ENCODE data around the gene TRAPPC10.

The TRAPPC10 gene

GRCh38 chr21:44021064-44021463, 9.0 kb downstream of the TRAPPC10 start:
- peaks cover 8% of the 10 kb centered on the region for H3K79me1 ChIP-seq (ENCODE audit: low read depth, low read length)
- no peak overlapping the region for H4K8ac ChIP-seq (ENCODE audit: low read depth, low read length)
- H3K4me2 ChIP-seq (ENCODE audit: insufficient read depth, low read length, poor library complexity, severe bottlenecking) = no peak overlapping the region
- no peak overlapping the region for H2AK5ac ChIP-seq (ENCODE audit: low read depth, low read length)
- H2BK12ac ChIP-seq (ENCODE audit: low read length) = no peak overlapping the region
- no CpG with 5 or more reads among the region's 1 CpG for WGBS, 2 donors (ENCODE audit: extremely low coverage in 2 of 2, insufficient read length in 2 of 2, insufficient replicate concordance in 1 of 2)
- H3K4me3 ChIP-seq (ENCODE audit: low read length in 2 of 2) = no peak overlapping the region
- no peak overlapping the region for H3K18ac ChIP-seq (ENCODE audit: low read length)
- no peak overlapping the region for H4K91ac ChIP-seq (ENCODE audit: low read depth, low read length, poor library complexity)
- peaks cover 0 to 8% of the 10 kb centered on the region in 2 donors for H3K36me3 ChIP-seq (replicated peaks in 1 of 2; ENCODE audit: control insufficient read depth in 2 of 2, insufficient read depth in 2 of 2, low read length in 2 of 2)
- no peak overlapping the region for H3K23ac ChIP-seq (ENCODE audit: low read depth, low read length, poor library complexity)
- no peak for DNase-seq (ENCODE audit: low spot score)
- H2BK120ac ChIP-seq (ENCODE audit: low read depth, low read length) = no peak overlapping the region
- H2BK15ac ChIP-seq (ENCODE audit: low read length) = no peak overlapping the region
- H3K14ac ChIP-seq (ENCODE audit: low read length) = no peak overlapping the region
- no peaks in the 10 kb centered on the region for H3K27me3 ChIP-seq (ENCODE audit: control insufficient read depth in 3 of 3, insufficient read depth in 3 of 3, low read depth in 1 of 3, low read length in 3 of 3)
- H2BK5ac ChIP-seq (ENCODE audit: low read length) = no peak overlapping the region
- H3K9ac ChIP-seq (ENCODE audit: low read depth, low read length, poor library complexity) = no peak overlapping the region
- no peaks in the 10 kb centered on the region for H3K9me3 ChIP-seq (replicated peaks in 1 of 2; ENCODE audit: control insufficient read depth in 2 of 2, insufficient read depth in 1 of 2, low read depth in 1 of 2, low read length in 2 of 2)
- no peak overlapping the region for H3K27ac ChIP-seq (replicated peaks; ENCODE audit: low read length)
- no peak overlapping the region for H3K4ac ChIP-seq (ENCODE audit: low read length)
- H2AFZ ChIP-seq (ENCODE audit: low read length) = no peak overlapping the region
- peaks cover 6 to 14% of the 10 kb centered on the region in 2 donors for H3K4me1 ChIP-seq (ENCODE audit: control insufficient read depth in 2 of 2, insufficient read depth in 1 of 2, low read depth in 1 of 2, low read length in 2 of 2)

GRCh38 chr21:44024257-44024656, 12.1 kb downstream of the TRAPPC10 start:
- Histone ChIP-seq H3K4me3 (ENCODE audit: low read length in 2 of 2) (no peak overlapping the region), H3K27me3 (ENCODE audit: control insufficient read depth in 3 of 3, insufficient read depth in 3 of 3, low read depth in 1 of 3, low read length in 3 of 3) (no peaks in the 10 kb centered on the region), H3K36me3 (replicated peaks in 1 of 2; ENCODE audit: control insufficient read depth in 2 of 2, insufficient read depth in 2 of 2, low read length in 2 of 2) (peaks cover 0 to 3% of the 10 kb centered on the region in 2 donors), H3K4me1 (ENCODE audit: control insufficient read depth in 2 of 2, insufficient read depth in 1 of 2, low read depth in 1 of 2, low read length in 2 of 2) (peaks cover 6 to 17% of the 10 kb centered on the region in 2 donors), H3K79me1 (ENCODE audit: low read depth, low read length) (peaks cover 10% of the 10 kb centered on the region), H2BK5ac (ENCODE audit: low read length) (no peak overlapping the region), H2BK15ac (ENCODE audit: low read length) (no peak overlapping the region), H2BK120ac (ENCODE audit: low read depth, low read length) (no peak overlapping the region), H3K9me3 (replicated peaks in 1 of 2; ENCODE audit: control insufficient read depth in 2 of 2, insufficient read depth in 1 of 2, low read depth in 1 of 2, low read length in 2 of 2) (peaks cover 0 to 7% of the 10 kb centered on the region in 2 donors), H3K14ac (ENCODE audit: low read length) (no peak overlapping the region), H3K23ac (ENCODE audit: low read depth, low read length, poor library complexity) (no peak overlapping the region), H3K27ac (replicated peaks; ENCODE audit: low read length) (no peak overlapping the region), H3K4me2 (ENCODE audit: insufficient read depth, low read length, poor library complexity, severe bottlenecking) (no peak overlapping the region), H3K4ac (ENCODE audit: low read length) (no peak overlapping the region), H2AK5ac (ENCODE audit: low read depth, low read length) (no peak overlapping the region), H2BK12ac (ENCODE audit: low read length) (no peak overlapping the region), H3K18ac (ENCODE audit: low read length) (no peak overlapping the region), H3K9ac (ENCODE audit: low read depth, low read length, poor library complexity) (no peak overlapping the region), H4K91ac (ENCODE audit: low read depth, low read length, poor library complexity) (no peak overlapping the region), H2AFZ (ENCODE audit: low read length) (no peak overlapping the region), H4K8ac (ENCODE audit: low read depth, low read length) (no peak overlapping the region)
- DNase-seq (ENCODE audit: low spot score) = no peak
- no CpG with 5 or more reads among the region's 1 CpG for WGBS, 2 donors (ENCODE audit: extremely low coverage in 2 of 2, insufficient read length in 2 of 2, insufficient replicate concordance in 1 of 2)

- no peak overlapping the region for H2AK5ac ChIP-seq (ENCODE audit: low read depth, low read length)
- H3K36me3 ChIP-seq (replicated peaks in 1 of 2; ENCODE audit: control insufficient read depth in 2 of 2, insufficient read depth in 2 of 2, low read length in 2 of 2) = no peaks in the 10 kb centered on the region
- H3K18ac ChIP-seq (ENCODE audit: low read length) = no peak overlapping the region
- no peak overlapping the region for H4K8ac ChIP-seq (ENCODE audit: low read depth, low read length)
- H3K4me1 ChIP-seq (ENCODE audit: control insufficient read depth in 2 of 2, insufficient read depth in 1 of 2, low read depth in 1 of 2, low read length in 2 of 2) = peaks cover 6 to 17% of the 10 kb centered on the region in 2 donors
- H3K4me3 ChIP-seq (ENCODE audit: low read length in 2 of 2) = no peak overlapping the region
- peaks cover 0 to 7% of the 10 kb centered on the region in 2 donors for H3K9me3 ChIP-seq (replicated peaks in 1 of 2; ENCODE audit: control insufficient read depth in 2 of 2, insufficient read depth in 1 of 2, low read depth in 1 of 2, low read length in 2 of 2)
- H2BK15ac ChIP-seq (ENCODE audit: low read length) = no peak overlapping the region
- H3K23ac ChIP-seq (ENCODE audit: low read depth, low read length, poor library complexity) = no peak overlapping the region
- no peak overlapping the region for H2BK120ac ChIP-seq (ENCODE audit: low read depth, low read length)
- no peak overlapping the region for H2AFZ ChIP-seq (ENCODE audit: low read length)
- H3K9ac ChIP-seq (ENCODE audit: low read depth, low read length, poor library complexity) = no peak overlapping the region
- no peak overlapping the region for H4K91ac ChIP-seq (ENCODE audit: low read depth, low read length, poor library complexity)
- H2BK5ac ChIP-seq (ENCODE audit: low read length) = no peak overlapping the region
- no peak overlapping the region for H3K27ac ChIP-seq (replicated peaks; ENCODE audit: low read length)
- no peaks in the 10 kb centered on the region for H3K27me3 ChIP-seq (ENCODE audit: control insufficient read depth in 3 of 3, insufficient read depth in 3 of 3, low read depth in 1 of 3, low read length in 3 of 3)
- no peak overlapping the region for H3K4me2 ChIP-seq (ENCODE audit: insufficient read depth, low read length, poor library complexity, severe bottlenecking)
- H2BK12ac ChIP-seq (ENCODE audit: low read length) = no peak overlapping the region
- WGBS, 2 donors (ENCODE audit: extremely low coverage in 2 of 2, insufficient read length in 2 of 2, insufficient replicate concordance in 1 of 2) = no CpG with 5 or more reads among the region's 8 CpGs
- no peak overlapping the region for H3K14ac ChIP-seq (ENCODE audit: low read length)
- H3K79me1 ChIP-seq (ENCODE audit: low read depth, low read length) = peaks cover 14% of the 10 kb centered on the region
- DNase-seq (ENCODE audit: low spot score) = no peak
- no peak overlapping the region for H3K4ac ChIP-seq (ENCODE audit: low read length)
Measured at GRCh38 chr21:44024887-44025353, 12.8 kb downstream of the TRAPPC10 start.

- H3K4ac ChIP-seq (ENCODE audit: low read length) = no peak overlapping the region
- H2AFZ ChIP-seq (ENCODE audit: low read length) = no peak overlapping the region
- H4K8ac ChIP-seq (ENCODE audit: low read depth, low read length) = no peak overlapping the region
- H2AK5ac ChIP-seq (ENCODE audit: low read depth, low read length) = no peak overlapping the region
- H2BK15ac ChIP-seq (ENCODE audit: low read length) = no peak overlapping the region
- no peak overlapping the region for H3K27ac ChIP-seq (replicated peaks; ENCODE audit: low read length)
- H3K9me3 ChIP-seq (replicated peaks in 1 of 2; ENCODE audit: control insufficient read depth in 2 of 2, insufficient read depth in 1 of 2, low read depth in 1 of 2, low read length in 2 of 2) = peaks cover 0 to 7% of the 10 kb centered on the region in 2 donors
- no peak overlapping the region for H3K4me3 ChIP-seq (ENCODE audit: low read length in 2 of 2)
- DNase-seq (ENCODE audit: low spot score) = no peak
- no peak overlapping the region for H3K23ac ChIP-seq (ENCODE audit: low read depth, low read length, poor library complexity)
- H3K9ac ChIP-seq (ENCODE audit: low read depth, low read length, poor library complexity) = no peak overlapping the region
- no peaks in the 10 kb centered on the region for H3K27me3 ChIP-seq (ENCODE audit: control insufficient read depth in 3 of 3, insufficient read depth in 3 of 3, low read depth in 1 of 3, low read length in 3 of 3)
- H3K4me1 ChIP-seq (ENCODE audit: control insufficient read depth in 2 of 2, insufficient read depth in 1 of 2, low read depth in 1 of 2, low read length in 2 of 2) = peaks cover 4 to 17% of the 10 kb centered on the region in 2 donors
- no CpG with 5 or more reads among the region's 8 CpGs for WGBS, 2 donors (ENCODE audit: extremely low coverage in 2 of 2, insufficient read length in 2 of 2, insufficient replicate concordance in 1 of 2)
- H2BK5ac ChIP-seq (ENCODE audit: low read length) = no peak overlapping the region
- H2BK120ac ChIP-seq (ENCODE audit: low read depth, low read length) = no peak overlapping the region
- H2BK12ac ChIP-seq (ENCODE audit: low read length) = no peak overlapping the region
- peaks cover 17% of the 10 kb centered on the region for H3K79me1 ChIP-seq (ENCODE audit: low read depth, low read length)
- no peak overlapping the region for H3K14ac ChIP-seq (ENCODE audit: low read length)
- H3K18ac ChIP-seq (ENCODE audit: low read length) = no peak overlapping the region
- H3K36me3 ChIP-seq (replicated peaks in 1 of 2; ENCODE audit: control insufficient read depth in 2 of 2, insufficient read depth in 2 of 2, low read length in 2 of 2) = peaks cover 2 to 10% of the 10 kb centered on the region in 2 donors
- H4K91ac ChIP-seq (ENCODE audit: low read depth, low read length, poor library complexity) = no peak overlapping the region
- no peak overlapping the region for H3K4me2 ChIP-seq (ENCODE audit: insufficient read depth, low read length, poor library complexity, severe bottlenecking)
Measured at GRCh38 chr21:44027607-44028286, 15.6 kb downstream of the TRAPPC10 start.
